ENCODE data around the gene KTN1. TPM values are rescaled to one million over a fixed set of nuclear protein-coding genes. Genes with fewer than 3 reads are reported as not detected.

Gene KTN1
- total RNA-seq, 1 experiment from 2014 or later, result 199 TPM

- no peak for TF ChIP-seq EZH2 (IDR thresholded peaks at IDR 0.05; ENCODE audit: borderline replicate concordance, low read depth, low read length, poor library complexity, severe bottlenecking)
- POLR2A ChIA-PET (ENCODE audit: low non-redundant PET), result interaction anchor here (0.6 kb wide), 1 partner anchor 150 kb away, joined by 12 read pairs; no protein-coding TSS in a partner anchor
- DNase-seq (ENCODE audit: low spot score), result peak; percentile 67
- Histone ChIP-seq H3K27ac (ENCODE audit: low read depth, low read length, poor library complexity, severe bottlenecking) (peak overlapping the region; percentile 89), H3K27me3 (replicated peaks; ENCODE audit: insufficient read depth, low read depth, low read length, poor library complexity) (no peaks in the 10 kb centered on the region), H3K4me1 (ENCODE audit: insufficient read depth, low read length, poor library complexity, severe bottlenecking) (peaks cover 51% of the 10 kb centered on the region), H3K4me3 (ENCODE audit: low read depth, low read length, poor library complexity, severe bottlenecking) (peak overlapping the region; percentile 92), H3K9me3 (ENCODE audit: low read depth, low read length, poor library complexity, severe bottlenecking) (no peaks in the 10 kb centered on the region), H3K36me3 (ENCODE audit: insufficient read depth, low read length, poor library complexity, severe bottlenecking) (no peaks in the 10 kb centered on the region)
- no TSS peak for BruUV-seq (replicated peaks)
- intact Hi-C loops (cut with micrococcal nuclease; ENCODE audit: unreplicated experiment), result loop anchor here (5.0 kb wide), 1 partner anchor 133 kb away; no protein-coding TSS in a partner anchor
- CTCF ChIA-PET, result no interaction called here
Measured at GRCh38 chr14:55580470-55581341, 699 bp downstream of the KTN1 start.

DNA sequence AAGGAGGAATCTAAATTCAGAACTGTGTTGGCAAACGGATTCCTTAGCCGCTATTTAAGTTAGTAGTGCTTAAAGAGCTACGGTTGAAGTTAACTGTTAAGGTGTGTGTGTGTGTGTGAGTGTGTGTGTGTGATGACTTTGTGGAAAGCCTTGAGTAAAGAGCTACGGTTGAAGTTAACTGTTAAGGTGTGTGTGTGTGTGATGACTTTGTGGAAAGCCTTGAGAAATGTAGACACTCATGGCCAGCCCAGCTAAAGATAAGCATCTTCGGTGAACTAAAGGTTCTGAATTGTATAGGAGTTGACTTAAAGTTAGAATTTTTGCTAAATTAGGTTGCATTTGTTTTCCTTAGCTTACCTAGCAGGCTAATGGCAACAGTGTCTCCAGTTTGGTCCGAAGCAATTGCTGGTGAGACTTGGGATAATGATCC lies 1.4 kb downstream of the KTN1 start:
- Histone ChIP-seq H3K36me3 (ENCODE audit: insufficient read depth, low read length, poor library complexity, severe bottlenecking) (no peaks in the 10 kb centered on the region), H3K9me3 (ENCODE audit: low read depth, low read length, poor library complexity, severe bottlenecking) (no peaks in the 10 kb centered on the region), H3K4me3 (ENCODE audit: low read depth, low read length, poor library complexity, severe bottlenecking) (peak overlapping the region; percentile 92), H3K27me3 (replicated peaks; ENCODE audit: insufficient read depth, low read depth, low read length, poor library complexity) (no peaks in the 10 kb centered on the region), H3K4me1 (ENCODE audit: insufficient read depth, low read length, poor library complexity, severe bottlenecking) (peaks cover 57% of the 10 kb centered on the region), H3K27ac (ENCODE audit: low read depth, low read length, poor library complexity, severe bottlenecking) (no peak overlapping the region)
- ChIA-PET CTCF (interaction anchor here (0.5 to 0.6 kb wide), 2 partner anchors 334 to 1017 kb away, joined by 5 to 6 read pairs; no protein-coding TSS in a partner anchor), POLR2A (ENCODE audit: low non-redundant PET) (interaction anchor here (0.6 kb wide), 1 partner anchor 151 kb away, joined by 12 read pairs; no protein-coding TSS in a partner anchor)
- intact Hi-C loops (cut with micrococcal nuclease; ENCODE audit: unreplicated experiment), result loop anchor here (5.0 kb wide), 1 partner anchor 134 kb away; no protein-coding TSS in a partner anchor
- no peak for TF ChIP-seq EZH2 (IDR thresholded peaks at IDR 0.05; ENCODE audit: borderline replicate concordance, low read depth, low read length, poor library complexity, severe bottlenecking)
- TF ChIP-seq, protein P1, sequence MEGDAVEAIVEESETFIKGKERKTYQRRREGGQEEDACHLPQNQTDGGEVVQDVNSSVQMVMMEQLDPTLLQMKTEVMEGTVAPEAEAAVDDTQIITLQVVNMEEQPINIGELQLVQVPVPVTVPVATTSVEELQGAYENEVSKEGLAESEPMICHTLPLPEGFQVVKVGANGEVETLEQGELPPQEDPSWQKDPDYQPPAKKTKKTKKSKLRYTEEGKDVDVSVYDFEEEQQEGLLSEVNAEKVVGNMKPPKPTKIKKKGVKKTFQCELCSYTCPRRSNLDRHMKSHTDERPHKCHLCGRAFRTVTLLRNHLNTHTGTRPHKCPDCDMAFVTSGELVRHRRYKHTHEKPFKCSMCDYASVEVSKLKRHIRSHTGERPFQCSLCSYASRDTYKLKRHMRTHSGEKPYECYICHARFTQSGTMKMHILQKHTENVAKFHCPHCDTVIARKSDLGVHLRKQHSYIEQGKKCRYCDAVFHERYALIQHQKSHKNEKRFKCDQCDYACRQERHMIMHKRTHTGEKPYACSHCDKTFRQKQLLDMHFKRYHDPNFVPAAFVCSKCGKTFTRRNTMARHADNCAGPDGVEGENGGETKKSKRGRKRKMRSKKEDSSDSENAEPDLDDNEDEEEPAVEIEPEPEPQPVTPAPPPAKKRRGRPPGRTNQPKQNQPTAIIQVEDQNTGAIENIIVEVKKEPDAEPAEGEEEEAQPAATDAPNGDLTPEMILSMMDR (conservative IDR thresholded peaks at IDR 0.05; ENCODE audit: low read depth, low read length), result no peak
- TSS peak; percentile 38 for BruUV-seq (replicated peaks)
- DNase-seq (ENCODE audit: low spot score), result no peak

- no TSS peak for BruUV-seq (replicated peaks)
- H3K36me3 ChIP-seq (ENCODE audit: insufficient read depth, low read length, poor library complexity, severe bottlenecking), result no peaks in the 10 kb centered on the region
- no peaks in the 10 kb centered on the region for H3K9me3 ChIP-seq (ENCODE audit: low read depth, low read length, poor library complexity, severe bottlenecking)
- TF ChIP-seq EZH2 (IDR thresholded peaks at IDR 0.05; ENCODE audit: borderline replicate concordance, low read depth, low read length, poor library complexity, severe bottlenecking), result no peak
- TF ChIP-seq, protein P1 (conservative IDR thresholded peaks at IDR 0.05; ENCODE audit: low read depth, low read length), result no peak
- H3K27me3 ChIP-seq (replicated peaks; ENCODE audit: insufficient read depth, low read depth, low read length, poor library complexity), result no peaks in the 10 kb centered on the region
- no peak for DNase-seq (ENCODE audit: low spot score)
- intact Hi-C loops (cut with micrococcal nuclease; ENCODE audit: unreplicated experiment), result loop anchor here (5.0 kb wide), 1 partner anchor 135 kb away; no protein-coding TSS in a partner anchor
- CTCF ChIA-PET, result no interaction called here
- POLR2A ChIA-PET (ENCODE audit: low non-redundant PET), result no interaction called here
- peak overlapping the region; percentile 92 for H3K4me3 ChIP-seq (ENCODE audit: low read depth, low read length, poor library complexity, severe bottlenecking)
- H3K27ac ChIP-seq (ENCODE audit: low read depth, low read length, poor library complexity, severe bottlenecking), result peak overlapping the region; percentile 31
- peaks cover 71% of the 10 kb centered on the region for H3K4me1 ChIP-seq (ENCODE audit: insufficient read depth, low read length, poor library complexity, severe bottlenecking)
Measured at GRCh38 chr14:55582746-55583145, 2.7 kb downstream of the KTN1 start.

Data from A673 (cell line).